ENCODE results near the gene USP17L26. TPM values are rescaled to one million over a fixed set of nuclear protein-coding genes. Genes with fewer than 3 reads are reported as not detected.
"Not testable (repeated sequence)": the region's sequence is repeated elsewhere in the genome, so short reads cannot be mapped to it uniquely, and the experiment has no call there.

Gene USP17L26
- total and polyA plus RNA-seq, 9 of the 15 experiments (the other 6 are each of a cell fraction or from before 2014, with no cell fraction given), result not detected

- peak; percentile 64; the same call in 2 of the 3 replicates for ATAC-seq
These were observed 46.6 kb downstream of the USP17L26 start for GRCh38 chr4:9381012-9381534.

More at GRCh38 chr4:9381012-9381534, 46.6 kb downstream of the USP17L26 start:
- H3K9me3 ChIP-seq (replicated peaks; ENCODE audit: control insufficient read depth, insufficient read depth, low read depth, low read length); H3K27ac ChIP-seq (ENCODE audit: extremely low read depth, low read depth, low read length); H3K27me3 ChIP-seq (ENCODE audit: control insufficient read depth in 2 of 2, insufficient read depth in 2 of 2, low read length in 2 of 2); H3K9me1 ChIP-seq (ENCODE audit: control insufficient read depth, insufficient read depth, low read length); H3K4me1 ChIP-seq (replicated peaks in 1 of 2; ENCODE audit: control insufficient read depth in 2 of 2, insufficient read depth in 2 of 2, low read length in 2 of 2); POLR2A ChIA-PET; H3K36me3 ChIP-seq (ENCODE audit: control insufficient read depth, insufficient read depth, low read length); FAIRE-seq; intact Hi-C loops (cut with micrococcal nuclease); BruUV-seq (replicated peaks); H3K79me2 ChIP-seq (ENCODE audit: control insufficient read depth, insufficient read depth, low read length); H4K20me1 ChIP-seq (replicated peaks; ENCODE audit: control insufficient read depth, insufficient read depth, low read length): not testable (repeated sequence)
- H3K4me3 ChIP-seq, result peak overlapping the region; percentile 26; the same call in 1 of the 2 replicates
- TF ChIP-seq, protein P1, sequence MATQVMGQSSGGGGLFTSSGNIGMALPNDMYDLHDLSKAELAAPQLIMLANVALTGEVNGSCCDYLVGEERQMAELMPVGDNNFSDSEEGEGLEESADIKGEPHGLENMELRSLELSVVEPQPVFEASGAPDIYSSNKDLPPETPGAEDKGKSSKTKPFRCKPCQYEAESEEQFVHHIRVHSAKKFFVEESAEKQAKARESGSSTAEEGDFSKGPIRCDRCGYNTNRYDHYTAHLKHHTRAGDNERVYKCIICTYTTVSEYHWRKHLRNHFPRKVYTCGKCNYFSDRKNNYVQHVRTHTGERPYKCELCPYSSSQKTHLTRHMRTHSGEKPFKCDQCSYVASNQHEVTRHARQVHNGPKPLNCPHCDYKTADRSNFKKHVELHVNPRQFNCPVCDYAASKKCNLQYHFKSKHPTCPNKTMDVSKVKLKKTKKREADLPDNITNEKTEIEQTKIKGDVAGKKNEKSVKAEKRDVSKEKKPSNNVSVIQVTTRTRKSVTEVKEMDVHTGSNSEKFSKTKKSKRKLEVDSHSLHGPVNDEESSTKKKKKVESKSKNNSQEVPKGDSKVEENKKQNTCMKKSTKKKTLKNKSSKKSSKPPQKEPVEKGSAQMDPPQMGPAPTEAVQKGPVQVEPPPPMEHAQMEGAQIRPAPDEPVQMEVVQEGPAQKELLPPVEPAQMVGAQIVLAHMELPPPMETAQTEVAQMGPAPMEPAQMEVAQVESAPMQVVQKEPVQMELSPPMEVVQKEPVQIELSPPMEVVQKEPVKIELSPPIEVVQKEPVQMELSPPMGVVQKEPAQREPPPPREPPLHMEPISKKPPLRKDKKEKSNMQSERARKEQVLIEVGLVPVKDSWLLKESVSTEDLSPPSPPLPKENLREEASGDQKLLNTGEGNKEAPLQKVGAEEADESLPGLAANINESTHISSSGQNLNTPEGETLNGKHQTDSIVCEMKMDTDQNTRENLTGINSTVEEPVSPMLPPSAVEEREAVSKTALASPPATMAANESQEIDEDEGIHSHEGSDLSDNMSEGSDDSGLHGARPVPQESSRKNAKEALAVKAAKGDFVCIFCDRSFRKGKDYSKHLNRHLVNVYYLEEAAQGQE (IDR thresholded peaks at IDR 0.05; ENCODE audit: borderline replicate concordance), result peak; percentile 40; the same call in 1 of the 2 replicates
- TF ChIP-seq, protein P1 (CRISPR knock-in tag; IDR thresholded peaks at IDR 0.05; ENCODE audit: low read depth), result not testable (repeated sequence)
- TF ChIP-seq RAD21 (CRISPR knock-in tag; conservative IDR thresholded peaks at IDR 0.05 in 1 of 2, IDR thresholded peaks at IDR 0.05 in 1 of 2), result peak in 1 of 2 experiments; percentile 61; a peak in 3 of 4 replicates
- peak in 1 of 2 experiments; percentile 60; a peak in 1 of 4 replicates for TF ChIP-seq SRF (CRISPR knock-in tag; IDR thresholded peaks at IDR 0.05)
- TF ChIP-seq NRF1 (conservative IDR thresholded peaks at IDR 0.05 in 1 of 2, IDR thresholded peaks at IDR 0.05 in 1 of 2), result peak; percentile 86 to 88
- TF ChIP-seq CTCF (IDR thresholded peaks at IDR 0.05 in 2 of 3, conservative IDR thresholded peaks at IDR 0.05 in 1 of 3; ENCODE audit: insufficient read depth in 2 of 3, low read depth in 1 of 3, low read length in 3 of 3), result peak in 2 of 3 experiments; percentile 30 to 49; a peak in 2 of 6 replicates
- CTCF ChIA-PET (ENCODE audit: low intra/inter-chr PET ratio), result interaction anchor here (1.1 kb wide), 1 partner anchor 378 kb away, joined by 5 read pairs; no protein-coding TSS in a partner anchor
- H3K9ac ChIP-seq (ENCODE audit: insufficient read depth in 1 of 2, low read depth in 2 of 2, low read length in 2 of 2), result peak overlapping the region in 1 of 2 experiments; percentile 35; a peak in 1 of 4 replicates
- DNase-seq (ENCODE audit: extremely low read depth in 1 of 4, low spot score in 3 of 4), result peak; percentile 2 to 32 (median 24)
- H3K4me2 ChIP-seq (ENCODE audit: insufficient read depth, low read length), result peak overlapping the region; percentile 25; the same call in 1 of the 2 replicates
- 33% methylated on average over 6 of the region's 36 CpGs for WGBS (ENCODE audit: insufficient coverage, low coverage, missing lambda C conversion rate)
- in situ Hi-C loops (cut with MboI), result loop anchor here (10.0 kb wide), 1 partner anchor 56 kb away; the partner anchor contains the start of genes USP17L24 and USP17L25
- peak overlapping the region; percentile 72; the same call in 1 of the 2 replicates for H2AFZ ChIP-seq (ENCODE audit: low read depth, low read length)
